HG03108 (cell line): ENCODE results near the gene MT1E.
"Not testable (repeated sequence)": the region's sequence is repeated elsewhere in the genome, so short reads cannot be mapped to it uniquely, and the experiment has no call there.

Experiments used
- ATAC-seq: cut with Tn5 transposase; IDR thresholded peaks from one replicate; pipeline ENCODE4 v1.9.1; 2021; ENCODE audit warnings: moderate library complexity; ENCODE audit not compliant: unreplicated experiment

MT1E gene

GRCh38 chr16:56643080-56643778 lies 17.6 kb downstream of the MT1E start:
- peak; percentile 47 for ATAC-seq

GRCh38 chr16:56643833-56644232 lies 18.3 kb downstream of the MT1E start:
- no peak for ATAC-seq

DNA sequence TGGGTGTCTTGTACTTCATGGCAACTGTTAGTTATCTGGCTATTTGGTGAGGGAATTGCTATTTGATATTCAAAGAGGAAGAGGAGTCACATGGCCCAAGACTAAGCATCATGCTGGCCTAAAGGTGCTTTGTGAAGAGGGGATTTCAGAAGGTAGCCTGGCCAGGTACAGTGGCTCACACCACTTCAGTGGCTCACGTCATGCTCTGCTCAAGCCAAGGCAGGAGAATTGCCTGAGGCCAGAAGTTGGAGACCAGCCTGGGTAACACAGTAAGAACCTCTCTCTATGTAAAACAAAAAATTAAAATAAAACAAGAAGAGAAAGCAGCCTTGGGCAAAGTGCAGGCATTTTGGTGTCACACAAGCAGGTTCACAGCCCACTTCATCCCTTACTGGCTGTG lies 19.7 kb downstream of the MT1E start:
- no peak for ATAC-seq

- ATAC-seq, result no peak
Measured at GRCh38 chr16:56645838-56646237, 20.3 kb downstream of the MT1E start.

- no peak for ATAC-seq
Measured at GRCh38 chr16:56647641-56648431, 22.3 kb downstream of the MT1E start.

DNA sequence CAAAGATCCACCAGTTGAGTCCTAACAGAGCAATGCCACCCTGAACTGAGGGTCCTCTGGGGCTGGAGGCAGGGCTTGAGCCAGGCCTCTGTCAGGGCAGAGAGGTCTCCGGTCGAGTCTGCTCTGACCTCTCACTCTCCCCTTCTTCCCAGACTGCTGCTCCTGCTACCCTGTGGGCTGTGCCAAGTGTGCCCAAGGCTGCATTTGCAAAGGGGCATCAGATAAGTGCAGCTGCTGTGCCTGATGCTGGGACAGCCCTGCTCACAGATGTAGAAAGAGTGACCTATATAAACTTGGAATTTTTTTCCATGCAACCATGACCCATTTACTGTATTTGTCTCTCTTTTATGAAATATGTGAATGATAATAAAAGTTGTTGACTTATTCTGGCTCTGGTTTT lies 23.7 kb downstream of the MT1E start:
- no peak for ATAC-seq

GRCh38 chr16:56649820-56650219 lies 24.2 kb downstream of the MT1E start:
- ATAC-seq, result no peak

DNA sequence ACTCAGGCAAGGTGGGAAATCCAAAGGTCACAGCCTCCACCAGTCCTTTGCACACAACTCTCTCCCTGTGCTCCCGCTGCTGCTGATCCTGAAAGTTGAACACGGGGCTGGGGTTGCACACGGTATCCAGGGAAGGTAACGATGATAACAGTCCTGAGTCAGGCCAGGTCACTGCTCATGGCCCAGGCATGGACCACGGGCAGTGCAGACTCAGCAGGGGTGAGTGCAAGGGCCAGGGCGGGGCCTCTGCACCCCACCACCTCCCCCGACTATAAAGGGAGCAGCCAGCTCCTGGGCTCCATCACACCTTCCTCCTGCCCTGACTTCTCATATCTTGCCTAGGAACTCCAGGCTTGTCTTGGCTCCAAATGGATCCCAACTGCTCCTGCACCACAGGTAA lies 26.0 kb downstream of the MT1E start, which contains the start of gene MT1B:
TSS of gene MT1B (plus strand) at position 301 of the 400 bp plus-strand sequence. CDS start at position 369, 68 bp downstream.
- no peak for ATAC-seq

DNA sequence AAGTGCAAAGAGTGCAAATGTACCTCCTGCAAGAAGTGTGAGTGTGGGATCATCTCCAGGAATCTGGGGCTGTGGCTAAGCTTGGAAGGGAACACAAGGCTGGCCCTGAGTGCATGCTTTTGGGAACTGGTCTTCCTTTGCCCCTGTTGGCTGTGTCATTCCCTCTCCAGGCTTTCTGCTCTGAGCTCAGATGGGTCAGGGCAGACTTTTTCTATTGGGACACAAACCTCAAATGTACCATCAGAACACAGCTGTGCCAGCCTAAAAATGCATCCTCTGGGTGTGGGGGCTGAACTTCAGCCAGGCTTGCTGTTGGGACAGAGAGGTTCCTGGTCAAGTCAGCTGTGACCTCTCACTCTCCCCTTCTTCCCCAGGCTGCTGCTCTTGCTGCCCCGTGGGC lies 27.0 kb downstream of the MT1E start:
- no peak for ATAC-seq

DNA sequence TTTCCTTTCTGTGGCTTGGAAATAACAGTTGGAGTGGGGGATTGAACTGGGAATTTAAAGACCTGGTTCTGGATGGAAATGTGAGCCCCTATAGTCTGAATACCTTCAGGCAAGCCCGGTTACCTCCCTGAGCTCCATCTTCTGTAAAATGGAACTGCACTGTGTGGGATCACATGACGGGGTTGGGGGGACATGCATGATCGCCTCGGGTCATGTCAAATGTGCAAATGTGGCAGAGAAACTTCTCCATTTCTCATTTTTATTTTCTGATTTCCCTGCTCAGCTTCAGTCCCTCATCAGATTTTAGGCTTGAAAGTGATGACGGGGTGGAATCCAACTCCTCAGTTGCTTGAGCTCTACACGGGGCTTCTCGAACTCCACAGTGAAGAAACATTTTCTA lies 27.6 kb downstream of the MT1E start:
- ATAC-seq, result no peak

GRCh38 chr16:56657555-56658326 lies 32.2 kb downstream of the MT1E start, which contains the start of gene MT1F:
TSS of gene MT1F (plus strand) at chr16:56657959. CDS start at chr16:56658059, 100 bp downstream.
- ATAC-seq, result peak; percentile 43

- ATAC-seq, result no peak
Measured at GRCh38 chr16:56658327-56658875, 32.8 kb downstream of the MT1E start.

GRCh38 chr16:56662357-56663354 lies 37.1 kb downstream of the MT1E start:
- ATAC-seq, result no peak

- no peak for ATAC-seq
Measured at GRCh38 chr16:56664506-56664905, 38.9 kb downstream of the MT1E start.

DNA sequence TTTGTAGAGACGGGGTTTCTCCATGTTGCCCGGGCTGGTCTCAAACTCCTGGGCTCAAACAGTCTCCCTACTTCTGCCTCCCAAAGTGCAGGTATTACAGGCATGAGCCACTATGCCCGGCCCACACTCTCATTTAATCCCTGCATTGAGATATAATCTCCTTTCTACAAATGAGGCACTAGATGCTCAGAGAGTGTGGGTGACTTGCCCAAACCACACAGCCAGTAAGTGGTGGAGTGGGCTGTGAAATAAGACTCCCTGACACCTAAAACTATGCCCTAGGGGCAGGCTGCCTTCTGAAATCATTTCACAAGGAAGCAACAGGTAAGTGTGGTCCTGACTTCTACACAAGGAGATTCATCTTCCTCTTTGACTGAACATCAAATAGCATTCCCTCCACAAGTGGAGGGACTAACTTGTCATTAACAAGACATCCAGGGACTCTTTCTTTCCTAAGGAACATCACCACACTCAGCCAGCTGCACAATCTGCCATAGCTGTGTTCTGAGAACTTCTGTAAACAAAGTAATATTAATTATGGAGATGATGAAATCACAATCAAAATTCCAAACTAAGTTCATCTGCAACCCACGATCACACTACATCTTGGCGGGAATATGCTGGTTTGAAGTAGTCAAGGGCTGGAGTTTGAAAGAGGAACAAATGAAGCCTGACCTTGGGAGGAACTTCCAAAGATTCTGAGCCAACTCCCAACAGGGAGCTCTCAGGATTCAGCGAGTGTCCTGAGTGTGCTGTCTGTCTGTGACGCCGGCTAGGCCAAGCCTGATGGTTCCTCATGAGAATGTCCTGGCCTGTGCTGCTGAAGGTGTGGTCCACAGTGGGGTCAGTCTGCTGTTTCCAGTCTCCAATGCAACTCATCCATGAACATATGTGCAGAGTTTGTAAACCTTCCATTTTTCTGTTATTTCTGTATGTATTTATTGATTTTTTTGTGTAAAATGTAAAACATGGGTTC lies 40.0 kb downstream of the MT1E start:
- not testable (repeated sequence) for ATAC-seq

DNA sequence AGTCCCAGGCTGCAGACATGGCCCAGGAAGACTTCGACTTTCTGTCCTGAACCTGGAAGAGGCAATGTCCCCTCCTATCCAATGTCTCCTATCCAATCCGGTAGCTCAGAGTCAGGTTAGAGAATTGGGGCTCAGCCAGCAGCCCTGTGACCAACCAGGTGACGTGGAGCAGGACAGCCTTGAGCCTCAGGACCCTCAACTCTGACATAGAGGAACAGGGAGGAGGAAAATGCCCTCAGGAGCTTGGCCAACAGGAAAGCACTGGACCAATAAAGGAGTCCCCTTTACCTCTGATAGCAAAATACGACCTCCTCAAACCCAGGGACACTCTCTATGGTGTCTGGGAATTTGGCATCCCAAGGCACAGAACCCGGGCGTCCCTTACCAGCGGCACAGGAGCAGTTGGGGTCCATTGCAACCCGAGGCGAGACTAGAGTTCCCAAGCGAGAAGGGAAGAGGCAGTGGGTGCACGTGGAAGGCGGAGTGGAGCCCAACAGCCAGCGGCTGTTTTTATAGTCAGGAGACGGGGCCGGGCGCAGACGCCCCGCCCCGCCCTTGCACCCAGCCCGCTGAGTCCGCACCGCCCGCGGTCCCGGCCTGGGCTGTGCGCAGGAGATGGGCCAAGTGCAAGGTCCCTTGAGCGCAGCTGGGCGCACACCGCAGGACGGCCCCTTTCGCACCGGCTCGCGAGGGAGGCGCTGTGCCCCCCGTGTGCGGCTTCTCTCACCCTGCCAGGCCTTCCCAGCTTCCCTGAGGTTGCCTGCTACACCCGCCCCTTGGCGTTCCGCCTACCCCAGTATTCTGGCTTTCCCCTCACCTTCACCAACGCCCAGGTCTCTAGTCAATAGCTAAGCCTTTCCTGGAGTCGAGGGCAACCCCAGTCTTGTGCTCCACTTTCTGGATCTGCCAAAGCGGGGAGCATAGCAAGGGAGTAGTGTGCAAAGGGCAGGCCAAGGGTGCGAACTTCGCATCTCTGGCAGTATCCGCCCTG lies 42.3 kb downstream of the MT1E start, which contains the start of gene MT1G:
TSS of gene MT1G (minus strand) at position 485 of the 991 bp plus-strand sequence. CDS start at position 413, 72 bp downstream.
- ATAC-seq, result no peak
